GM12878 (cell line): ENCODE results near the gene VEPH1. TPM values are rescaled to one million over a fixed set of nuclear protein-coding genes. Genes with fewer than 3 reads are reported as not detected.

ENCODE experiments used
- ATAC-seq: fragments of 200-7000 bp; cut with Tn5 transposase; 3 replicates; pipeline ENCODE4 v1.9.1; 2020; ENCODE audit warnings: mild to moderate bottlenecking, moderate library complexity
- BruUV-seq: library from RNA; stranded (reverse); fragments of 400-500 nt; replicated peaks from 2 replicates; lab custom pipeline; 2021; lab: Mats Ljungman, UMichigan
- CTCF ChIA-PET: fragments of 300-600 bp; sonication (Branson Sonifier 250); formaldehyde crosslinking; extraction: SDS; loops from one replicate; lab custom pipeline; 2021; ENCODE audit warnings: inconsistent platforms; lab: Yijun Ruan, JAX
- POLR2A ChIA-PET: fragments of 350-600 bp; formaldehyde crosslinking; extraction: SDS; loops from one replicate; lab custom pipeline; 2021; ENCODE audit warnings: inconsistent platforms; lab: Charles Lee
- RAD21 ChIA-PET: fragments of 300-600 bp; sonication (Branson Sonifier 250); formaldehyde crosslinking; loops from one replicate; lab custom pipeline; 2023; ENCODE audit warnings: antibody characterized with exemption; ENCODE audit not compliant: unreplicated experiment; lab: Charles Lee
- SMC1A ChIA-PET: fragments of 300-600 bp; sonication (Branson Sonifier 250); formaldehyde crosslinking; loops from one replicate; lab custom pipeline; 2023; ENCODE audit not compliant: unreplicated experiment, uncharacterized antibody; lab: Charles Lee
- DNase-seq: peaks from one replicate; pipeline ENCODE4 v3.0.0-alpha.2; 2011; ENCODE audit warnings: low read depth, low spot score
- FAIRE-seq: peaks from 3 replicates; lab custom pipeline; 2011; peaks lifted over from hg19 to GRCh38; lab: Jason Lieb, UNC
- H2AFZ ChIP-seq: 2 replicates; pipeline ENCODE4 v1.6.0; 2011; ENCODE audit warnings: low read depth, low read length, control low read depth; ENCODE audit not compliant: control insufficient read depth
- H3K27ac ChIP-seq: 2 replicates; pipeline ENCODE4 v1.5.1; 2011; ENCODE audit warnings: control low read depth; ENCODE audit not compliant: control insufficient read depth, insufficient read depth
- H3K27me3 ChIP-seq, 2 experiments: replicated peaks in 1 of 2; 2 replicates each; pipeline versions ENCODE4 v1.6.0 to v1.6.1; 2011; ENCODE audit warnings: low read length in 1 of 2; ENCODE audit not compliant: control insufficient read depth in 2 of 2, insufficient read depth in 2 of 2
- H3K36me3 ChIP-seq, 2 experiments: 2 replicates each; pipeline ENCODE4 v1.5.1; 2011; ENCODE audit warnings: low read length in 1 of 2; ENCODE audit not compliant: control insufficient read depth in 2 of 2, insufficient read depth in 2 of 2
- H3K4me1 ChIP-seq: 2 replicates; pipeline ENCODE4 v1.6.1; 2011; ENCODE audit warnings: mild to moderate bottlenecking, low read length, moderate library complexity, mixed read lengths; ENCODE audit not compliant: control insufficient read depth, insufficient read depth
- H3K4me2 ChIP-seq: 2 replicates; pipeline ENCODE4 v1.6.0; 2011; ENCODE audit warnings: control low read depth; ENCODE audit not compliant: control insufficient read depth, insufficient read depth
- H3K4me3 ChIP-seq: fragments of 200-600 bp; sonication (generic); 2 replicates; pipeline ENCODE4 v1.5.1; 2016
- H3K79me2 ChIP-seq: 2 replicates; pipeline ENCODE4 v1.6.0; 2011; ENCODE audit warnings: low read length; ENCODE audit not compliant: control insufficient read depth, insufficient read depth
- H3K9ac ChIP-seq: 2 replicates; pipeline ENCODE4 v1.8.0; 2011; ENCODE audit warnings: low read length, control low read depth, mixed read lengths; ENCODE audit not compliant: control insufficient read depth, insufficient read depth
- H3K9me3 ChIP-seq: replicated peaks from 3 replicates; pipeline ENCODE4 v1.5.1; 2011; ENCODE audit warnings: mild to moderate bottlenecking, low read length; ENCODE audit not compliant: control insufficient read depth, insufficient read depth
- H4K20me1 ChIP-seq: 2 replicates; pipeline ENCODE4 v1.6.0; 2011; ENCODE audit not compliant: control insufficient read depth, insufficient read depth
- BHLHE40 ChIP-seq, 2 experiments: fragments of 450-650 bp in 1 of 2; IDR thresholded peaks; 2 replicates each; pipeline ENCODE4 v1.6.1; 2011 to 2017; ENCODE audit warnings: low read depth in 2 of 2, borderline replicate concordance in 1 of 2, improper control_type of control experiment in 1 of 2, low read length in 1 of 2, mild to moderate bottlenecking in 1 of 2
- CHD1 ChIP-seq: IDR thresholded peaks from 2 replicates; pipeline ENCODE4 v1.6.1; 2012; ENCODE audit warnings: low read depth, low read length, improper control_type of control experiment
- CREB1 ChIP-seq: IDR thresholded peaks from 2 replicates; pipeline ENCODE4 v1.6.1; 2012; ENCODE audit warnings: low read depth, mild to moderate bottlenecking, inconsistent platforms
- HCFC1 ChIP-seq: fragments of 150-350 bp; IDR thresholded peaks from 2 replicates; pipeline ENCODE4 v1.6.1; 2014; ENCODE audit warnings: low read length
- HDAC2 ChIP-seq: fragments of 200-600 bp; sonication (generic); IDR thresholded peaks from 2 replicates; pipeline ENCODE4 v1.6.1; 2017
- IKZF2 ChIP-seq, 2 experiments: fragments of 450-650 bp; IDR thresholded peaks; 2 replicates each; pipeline ENCODE4 v1.6.1; 2017; ENCODE audit warnings: mild to moderate bottlenecking in 2 of 2, moderate library complexity in 2 of 2
- MYB ChIP-seq: fragments of 150-350 bp; IDR thresholded peaks from 2 replicates; pipeline ENCODE4 v1.6.1; 2014; ENCODE audit warnings: mild to moderate bottlenecking, low read depth, low read length, borderline replicate concordance
- RAD51 ChIP-seq: fragments of 450-650 bp; IDR thresholded peaks from 2 replicates; pipeline ENCODE4 v1.6.1; 2016; ENCODE audit warnings: moderate library complexity, mild to moderate bottlenecking, inconsistent platforms
- WGBS: methylation state at CpG from one replicate; pipeline ENCODE4 v1.1.6; 2016; ENCODE audit warnings: low lambda C conversion rate; ENCODE audit not compliant: insufficient replicate concordance, insufficient coverage; ENCODE audit errors: missing lambda C conversion rate; 5-methylcytosine and 5-hydroxymethylcytosine counted together
- in situ Hi-C: fragments of 300-500 bp; cut with MboI; formaldehyde crosslinking; loops from 9 replicates; pipeline ENCODE4 v1.14.3; 2018; ENCODE audit warnings: mixed read lengths
- intact Hi-C: fragments of 100-400 bp; cut with micrococcal nuclease; formaldehyde crosslinking; loops from one replicate; pipeline ENCODE4 v1.14.2; 2022; ENCODE audit not compliant: unreplicated experiment
- polyA plus RNA-seq, 11 experiments: library from polyadenylated mRNA; depleted of rRNA in 4 of 11; unstranded in 6 of 11; stranded (reverse) in 5 of 11; fragments of >200 nt; fragmentation: Nextera tagmentation in 4 of 11; fragmentation: Illumina TruSeq in 1 of 11; extraction: Ambion mirVana in 4 of 11; extraction: Trizol in 1 of 11; gene quantifications; 1 replicate in 1 of 11; 2 replicates in 10 of 11; pipeline versions ENCODE4 v1.2.1 to v1.2.3, GENCODE V29; 2011 to 2016; ENCODE audit warnings: inconsistent platforms in 2 of 11, missing spikeins in 2 of 11, low read depth in 1 of 11
- total RNA-seq, 4 experiments: library from RNA; depleted of rRNA in 3 of 4; stranded (reverse); fragments of >200 nt in 3 of 4; fragmentation: Illumina TruSeq in 1 of 4; extraction: Trizol in 1 of 4; gene quantifications; 2 replicates each; pipeline versions ENCODE4 v1.2.1 to v1.2.3, GENCODE V29; 2013 to 2021
- TF ChIP-seq, protein P1 (sequence below): IDR thresholded peaks from 2 replicates; pipeline ENCODE4 v1.6.1; 2011; ENCODE audit warnings: low read depth, mild to moderate bottlenecking, low read length, moderate library complexity, borderline replicate concordance; ENCODE audit errors: extremely low read depth
- TF ChIP-seq, protein P2 (sequence below): fragments of 450-650 bp; IDR thresholded peaks from 2 replicates; pipeline ENCODE4 v1.6.1; 2016; ENCODE audit warnings: mild to moderate bottlenecking

Gene VEPH1
- total and polyA plus RNA-seq, 10 of the 15 experiments (the other 5 are each of a cell fraction or from before 2014, with no cell fraction given) = 0.04 to 0.26 (median 0.17) TPM; not detected in 7

DNA sequence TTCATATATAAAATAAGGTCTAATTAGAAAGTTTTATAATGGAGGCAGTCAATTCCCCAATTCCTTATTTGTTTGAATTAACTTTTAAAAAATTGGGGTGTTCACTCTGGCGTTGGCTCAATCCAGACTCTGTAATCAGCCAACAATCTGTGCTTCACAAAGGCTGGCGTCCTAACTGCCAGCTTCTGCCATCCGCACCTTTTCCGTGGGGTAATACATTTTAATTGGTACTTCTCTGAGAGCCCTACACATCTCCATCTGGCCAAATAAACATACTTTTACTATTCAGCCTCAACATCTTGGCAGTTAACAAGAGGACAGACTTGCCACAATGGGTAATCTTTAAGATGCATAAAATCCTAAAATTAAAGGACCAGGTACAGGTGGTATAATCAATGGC is 218.1 kb downstream of the VEPH1 start:
- no peaks in the 10 kb centered on the region for H3K79me2 ChIP-seq
- FAIRE-seq (no peak), ATAC-seq (no peak), DNase-seq (no peak)
- no TSS peak for BruUV-seq
- H3K27me3 ChIP-seq = no peaks in the 10 kb centered on the region; a peak in 1 of 4 replicates
- TF ChIP-seq, protein P1, sequence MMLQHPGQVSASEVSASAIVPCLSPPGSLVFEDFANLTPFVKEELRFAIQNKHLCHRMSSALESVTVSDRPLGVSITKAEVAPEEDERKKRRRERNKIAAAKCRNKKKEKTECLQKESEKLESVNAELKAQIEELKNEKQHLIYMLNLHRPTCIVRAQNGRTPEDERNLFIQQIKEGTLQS = no peak
- TF ChIP-seq CREB1 (no peak), BHLHE40 (IDR thresholded peaks at IDR 0.05; ENCODE audit: borderline replicate concordance in 1 of 2, low read depth in 2 of 2, low read length in 1 of 2) (no peak), CHD1 (no peak), HCFC1 (no peak), IKZF2 (IDR thresholded peaks at IDR 0.05) (no peak), HDAC2 (no peak), MYB (no peak), RAD51 (no peak)
- TF ChIP-seq, protein P2, sequence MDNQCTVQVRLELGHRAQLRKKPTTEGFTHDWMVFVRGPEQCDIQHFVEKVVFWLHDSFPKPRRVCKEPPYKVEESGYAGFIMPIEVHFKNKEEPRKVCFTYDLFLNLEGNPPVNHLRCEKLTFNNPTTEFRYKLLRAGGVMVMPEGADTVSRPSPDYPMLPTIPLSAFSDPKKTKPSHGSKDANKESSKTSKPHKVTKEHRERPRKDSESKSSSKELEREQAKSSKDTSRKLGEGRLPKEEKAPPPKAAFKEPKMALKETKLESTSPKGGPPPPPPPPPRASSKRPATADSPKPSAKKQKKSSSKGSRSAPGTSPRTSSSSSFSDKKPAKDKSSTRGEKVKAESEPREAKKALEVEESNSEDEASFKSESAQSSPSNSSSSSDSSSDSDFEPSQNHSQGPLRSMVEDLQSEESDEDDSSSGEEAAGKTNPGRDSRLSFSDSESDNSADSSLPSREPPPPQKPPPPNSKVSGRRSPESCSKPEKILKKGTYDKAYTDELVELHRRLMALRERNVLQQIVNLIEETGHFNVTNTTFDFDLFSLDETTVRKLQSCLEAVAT = no peak
- RAD21 ChIA-PET = no interaction called here
- POLR2A ChIA-PET = no interaction called here
- H3K27ac ChIP-seq = no peak overlapping the region
- no peaks in the 10 kb centered on the region for H3K9me3 ChIP-seq
- intact Hi-C loops (no loop called here), in situ Hi-C loops (no loop called here)
- 62% methylated on average over 4 of the region's 4 CpGs for WGBS
- CTCF ChIA-PET = interaction anchor here (0.7 kb wide), 1 partner anchor 247 kb away, joined by 3 read pairs; no protein-coding TSS in a partner anchor
- no peak overlapping the region for H3K4me3 ChIP-seq
- H3K9ac ChIP-seq = no peak overlapping the region
- H2AFZ ChIP-seq = no peak overlapping the region
- H4K20me1 ChIP-seq = no peaks in the 10 kb centered on the region
- no peaks in the 10 kb centered on the region for H3K4me1 ChIP-seq
- no peaks in the 10 kb centered on the region for H3K36me3 ChIP-seq
- SMC1A ChIA-PET = no interaction called here
- no peak overlapping the region for H3K4me2 ChIP-seq
